SH-SY5Y (cell line): Measurements from ENCODE around the gene TTLL9.

Experiments used
- GATA2 ChIP-seq: IDR thresholded peaks from 2 replicates; pipeline ENCODE4 v1.6.1; 2011; ENCODE audit warnings: mild to moderate bottlenecking, low read depth, low read length
- GATA3 ChIP-seq: IDR thresholded peaks from 2 replicates; pipeline ENCODE4 v1.6.1; 2011; ENCODE audit warnings: low read depth, mild to moderate bottlenecking, low read length, moderate library complexity

DNA sequence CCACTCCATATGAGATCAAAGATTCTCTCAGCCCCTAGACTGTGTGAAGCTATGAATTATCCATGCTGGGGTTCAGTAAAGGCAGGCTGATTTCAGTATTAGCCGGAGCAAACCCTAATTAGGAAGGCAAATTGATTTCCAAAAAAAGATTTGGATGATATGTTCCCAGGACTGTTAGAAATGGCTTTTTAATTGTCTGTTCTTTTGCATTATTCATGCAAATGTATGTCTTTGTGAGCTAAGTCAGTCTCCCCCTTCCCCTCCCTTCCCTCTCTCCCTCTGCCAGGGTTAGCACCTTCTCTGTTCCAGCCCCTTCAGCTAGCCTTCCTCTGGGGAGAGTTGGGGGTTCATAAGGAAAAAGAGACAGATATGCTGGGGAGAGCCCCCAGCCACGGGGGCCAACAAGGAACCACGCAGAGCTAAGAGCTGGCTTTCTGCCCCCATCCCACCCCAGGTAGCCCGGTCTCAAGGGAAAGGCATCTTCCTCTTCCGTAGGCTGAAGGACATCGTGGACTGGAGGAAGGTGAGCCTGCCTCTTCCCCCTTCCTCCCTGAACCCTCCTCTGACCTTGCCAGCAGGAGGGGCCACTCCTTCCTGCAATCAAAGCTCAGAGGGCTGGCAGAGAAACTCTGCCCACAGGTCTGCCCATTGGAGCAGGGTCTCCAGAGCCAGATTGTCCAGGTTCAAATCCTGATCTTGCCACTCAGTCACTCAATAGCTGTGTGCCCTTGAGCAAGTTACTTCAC is 49.1 kb downstream of the TTLL9 start:
- TF ChIP-seq GATA3 (no peak), GATA2 (no peak)
